C4-2B (cell line): ENCODE measurements around the gene SLC24A4.

Source experiments
- H3K27ac ChIP-seq: fragments of 450-650 bp; 2 replicates; pipeline ENCODE4 v1.5.1; 2017
- ZFX ChIP-seq: fragments of 450-650 bp; IDR thresholded peaks from 2 replicates; pipeline ENCODE4 v1.6.1; 2017
- TF ChIP-seq, protein P1 (sequence below): fragments of 450-650 bp; conservative IDR thresholded peaks from 2 replicates; pipeline ENCODE4 v1.5.1; 2017; ENCODE audit warnings: mild to moderate bottlenecking

SLC24A4 gene

DNA sequence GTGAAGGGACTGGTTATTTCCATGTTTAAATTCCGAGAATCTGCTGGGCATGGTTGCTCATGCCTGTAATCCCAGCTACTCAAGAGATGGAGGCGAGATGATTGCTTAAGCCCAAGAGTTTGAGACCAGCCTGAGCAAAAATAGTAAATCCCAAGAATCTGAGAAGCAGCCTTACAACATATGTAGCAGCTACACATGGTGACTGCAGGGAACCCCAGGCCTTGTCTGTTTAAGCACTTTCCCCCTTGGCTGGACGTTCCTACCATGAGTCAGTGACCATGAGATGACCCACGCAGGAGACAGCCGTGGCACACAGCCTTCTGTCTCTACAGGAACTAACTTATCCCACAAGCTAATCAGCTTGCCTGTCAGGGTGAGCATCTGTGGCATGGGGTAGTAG is 5.5 kb upstream of the SLC24A4 start:
- no peak for TF ChIP-seq ZFX
- TF ChIP-seq, protein P1, sequence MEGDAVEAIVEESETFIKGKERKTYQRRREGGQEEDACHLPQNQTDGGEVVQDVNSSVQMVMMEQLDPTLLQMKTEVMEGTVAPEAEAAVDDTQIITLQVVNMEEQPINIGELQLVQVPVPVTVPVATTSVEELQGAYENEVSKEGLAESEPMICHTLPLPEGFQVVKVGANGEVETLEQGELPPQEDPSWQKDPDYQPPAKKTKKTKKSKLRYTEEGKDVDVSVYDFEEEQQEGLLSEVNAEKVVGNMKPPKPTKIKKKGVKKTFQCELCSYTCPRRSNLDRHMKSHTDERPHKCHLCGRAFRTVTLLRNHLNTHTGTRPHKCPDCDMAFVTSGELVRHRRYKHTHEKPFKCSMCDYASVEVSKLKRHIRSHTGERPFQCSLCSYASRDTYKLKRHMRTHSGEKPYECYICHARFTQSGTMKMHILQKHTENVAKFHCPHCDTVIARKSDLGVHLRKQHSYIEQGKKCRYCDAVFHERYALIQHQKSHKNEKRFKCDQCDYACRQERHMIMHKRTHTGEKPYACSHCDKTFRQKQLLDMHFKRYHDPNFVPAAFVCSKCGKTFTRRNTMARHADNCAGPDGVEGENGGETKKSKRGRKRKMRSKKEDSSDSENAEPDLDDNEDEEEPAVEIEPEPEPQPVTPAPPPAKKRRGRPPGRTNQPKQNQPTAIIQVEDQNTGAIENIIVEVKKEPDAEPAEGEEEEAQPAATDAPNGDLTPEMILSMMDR: no peak
- H3K27ac ChIP-seq: no peak overlapping the region

DNA sequence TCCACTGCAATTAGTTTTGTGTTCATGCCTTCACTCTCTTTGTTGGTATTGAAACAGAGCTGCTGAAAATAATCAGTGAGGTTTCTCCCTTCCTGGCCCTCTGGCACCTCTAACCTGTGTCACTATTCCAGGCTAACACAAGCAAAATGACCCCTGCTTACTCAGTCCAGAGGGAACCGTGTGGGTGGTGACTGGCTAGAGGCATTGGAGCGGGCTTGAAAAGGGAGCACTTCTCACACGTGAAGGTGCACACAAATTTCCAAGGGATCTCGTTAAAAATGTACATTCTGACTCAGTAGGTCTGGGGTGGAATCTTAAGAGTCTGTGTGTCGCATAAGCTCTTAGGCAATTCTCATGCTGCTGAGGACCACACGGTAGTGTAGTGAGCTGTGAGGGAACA is 1.3 kb upstream of the SLC24A4 start:
- TF ChIP-seq ZFX: no peak
- TF ChIP-seq, protein P1: no peak

DNA sequence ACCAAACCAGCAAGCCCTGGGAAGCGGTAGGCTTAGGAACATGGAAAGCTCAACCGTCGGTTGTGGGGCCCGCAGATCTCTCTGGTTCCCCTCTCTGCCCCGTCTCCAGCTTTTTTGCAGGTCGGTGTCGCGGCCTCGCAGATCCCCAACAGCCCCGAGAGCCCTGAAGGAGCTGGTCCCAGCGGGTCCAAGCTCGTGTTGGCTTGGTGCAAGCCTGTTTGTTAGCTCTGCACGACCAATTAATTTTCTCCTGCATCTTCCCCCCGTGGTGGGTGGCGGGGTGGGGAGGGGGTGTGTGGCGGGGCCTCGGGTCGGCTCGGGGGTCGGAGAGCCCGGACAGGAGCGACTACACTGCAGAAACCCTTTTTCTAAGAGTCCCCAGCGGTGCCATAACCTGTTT is 449 bp upstream of the SLC24A4 start:
- no peak overlapping the region for H3K27ac ChIP-seq
- TF ChIP-seq, protein P1: no peak
- TF ChIP-seq ZFX: no peak

More for the DNA sequence above, 1.3 kb upstream of the SLC24A4 start:
- H3K27ac ChIP-seq: no peak overlapping the region

DNA sequence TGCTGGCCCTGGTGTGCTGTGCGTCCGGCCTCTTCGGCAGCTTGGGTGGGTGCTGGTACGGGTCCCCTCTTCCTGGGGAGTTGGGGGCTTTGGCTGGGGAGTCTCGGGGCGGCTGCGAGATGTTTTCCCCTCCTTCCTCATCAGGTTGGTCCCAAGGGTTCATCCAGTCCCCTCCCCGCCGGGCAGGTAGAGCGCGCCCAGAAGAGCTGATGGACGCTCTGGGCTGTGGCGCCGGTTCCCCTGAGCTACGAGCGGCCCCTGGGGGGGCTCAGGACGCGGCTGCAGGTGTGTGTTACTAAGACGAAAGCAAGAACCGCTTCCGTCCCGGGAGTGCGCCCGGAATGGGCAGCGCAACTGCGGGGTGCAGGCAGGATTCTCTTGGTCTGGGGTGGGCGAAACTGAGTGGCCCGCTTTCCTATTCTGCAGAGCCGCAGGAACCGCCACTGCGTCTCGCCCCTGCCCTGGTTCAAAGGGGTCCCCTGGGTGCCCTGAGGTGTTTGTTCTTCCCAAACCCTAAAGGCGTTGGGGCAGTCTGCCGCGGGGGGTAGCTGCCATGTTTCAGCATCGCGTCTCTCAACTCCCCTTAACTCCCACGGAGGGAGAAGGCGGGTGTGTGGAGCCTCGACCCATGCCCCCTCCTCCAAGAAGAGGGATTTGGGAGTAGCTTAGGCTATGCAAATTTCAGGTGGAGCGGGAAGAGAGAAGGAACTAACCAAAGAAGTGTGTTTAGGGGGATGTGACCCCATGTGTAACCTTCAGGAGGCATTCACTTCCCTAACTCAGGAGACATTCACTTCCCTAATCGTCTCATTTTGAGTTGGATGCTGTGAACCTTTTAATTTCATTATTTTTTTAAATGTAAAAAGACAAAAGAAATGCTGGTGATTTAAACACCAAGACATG is 1.2 kb downstream of the SLC24A4 start:
- no peak overlapping the region for H3K27ac ChIP-seq
- TF ChIP-seq, protein P1: no peak
- TF ChIP-seq ZFX: no peak

DNA sequence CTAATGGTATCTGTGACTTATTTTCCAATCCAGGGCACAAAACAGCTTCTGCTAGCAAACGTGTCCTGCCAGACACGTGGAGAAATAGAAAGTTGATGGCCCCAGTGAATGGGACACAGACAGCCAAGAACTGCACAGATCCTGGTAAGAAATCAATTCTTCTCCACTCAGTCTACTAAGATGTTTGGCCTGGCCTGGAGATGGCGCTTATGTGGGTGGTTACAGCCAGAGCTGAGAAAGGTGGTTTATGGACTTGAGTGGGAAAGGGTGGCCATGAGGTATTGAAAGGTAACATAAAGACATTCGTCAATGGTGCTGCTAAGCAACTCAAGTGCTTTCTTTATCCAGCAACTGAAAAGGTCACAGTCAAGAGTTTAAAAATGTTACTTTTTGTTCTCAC is 2.9 kb downstream of the SLC24A4 start:
- no peak overlapping the region for H3K27ac ChIP-seq
- TF ChIP-seq, protein P1: peak; percentile 25
- no peak for TF ChIP-seq ZFX

DNA sequence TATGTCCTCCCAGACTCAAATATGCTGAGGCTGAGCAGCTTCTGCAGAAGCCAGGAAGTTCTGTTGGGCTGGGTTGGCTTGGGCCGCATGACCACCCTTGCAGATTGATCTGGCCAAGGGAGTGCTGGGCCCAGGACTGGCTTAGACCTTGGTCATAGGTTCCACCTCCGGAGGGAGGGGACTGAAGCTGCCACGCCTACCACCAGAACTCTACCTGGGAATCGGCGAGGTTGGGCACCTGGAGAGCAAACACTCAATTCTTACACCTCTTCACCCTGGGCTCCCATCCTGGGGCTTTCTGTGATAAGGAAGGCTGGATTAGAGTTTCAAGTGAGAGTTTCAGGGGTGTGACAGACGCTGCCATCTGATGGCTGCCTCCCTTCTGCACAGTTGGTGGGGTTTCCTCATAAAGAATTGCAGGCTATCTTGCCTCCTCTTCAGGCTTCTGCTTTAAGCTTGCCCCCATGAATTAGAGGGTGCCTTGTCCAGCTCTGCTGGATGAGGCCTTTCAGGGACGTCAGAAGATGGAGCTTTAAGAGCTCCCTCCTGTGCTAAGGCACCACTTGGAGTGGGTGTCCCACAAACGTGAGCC is 5.8 kb downstream of the SLC24A4 start:
- TF ChIP-seq ZFX: no peak
- TF ChIP-seq, protein P1: no peak
- no peak overlapping the region for H3K27ac ChIP-seq

DNA sequence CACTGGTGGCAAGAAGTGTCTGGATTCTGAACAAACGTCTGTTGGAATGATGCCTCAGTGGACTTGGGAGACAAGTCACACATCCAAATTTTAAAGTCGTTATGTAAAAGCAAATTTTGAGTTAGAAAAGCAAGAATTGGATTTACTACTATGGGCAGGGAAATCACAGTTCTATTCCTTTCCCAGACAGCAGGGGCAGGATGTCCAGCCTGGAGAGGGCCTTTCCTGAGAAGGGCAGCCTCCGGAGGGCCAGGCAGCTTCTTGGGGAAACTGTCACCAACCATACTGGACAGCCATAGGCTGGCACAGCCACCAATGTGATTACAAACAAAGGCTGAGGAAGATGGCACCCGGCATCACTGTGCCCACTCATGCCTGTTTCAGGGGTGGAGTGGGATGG is 11.1 kb downstream of the SLC24A4 start:
- TF ChIP-seq, protein P1: no peak
- no peak for TF ChIP-seq ZFX
- no peak overlapping the region for H3K27ac ChIP-seq
